ENCODE measurements around the gene VAMP3. TPM values are rescaled to one million over a fixed set of nuclear protein-coding genes. Genes with fewer than 3 reads are reported as not detected.

Gene VAMP3
- total RNA-seq, 1 donor from 2014 or later, result 31.8 TPM

GRCh38 chr1:7795406-7795805, 24.3 kb downstream of the VAMP3 start:
- DNase-seq, result no peak
- H3K36me3 Mint-ChIP-seq (ENCODE audit: low read depth), result peaks cover 17% of the 10 kb centered on the region
- POLR2A ChIA-PET, result no interaction called here
- CTCF ChIA-PET, result no interaction called here
- no peak overlapping the region for H3K4me3 Mint-ChIP-seq
- no peak overlapping the region for H3K27ac Mint-ChIP-seq
- intact Hi-C loops (cut with micrococcal nuclease), result no loop called here
- H3K27me3 Mint-ChIP-seq, result no peaks in the 10 kb centered on the region
- H3K9me3 Mint-ChIP-seq, result peaks cover 15% of the 10 kb centered on the region
- H3K4me1 Mint-ChIP-seq, result no peaks in the 10 kb centered on the region
- no peak for ATAC-seq (ENCODE audit: low read depth)
- TF ChIP-seq, protein P1, sequence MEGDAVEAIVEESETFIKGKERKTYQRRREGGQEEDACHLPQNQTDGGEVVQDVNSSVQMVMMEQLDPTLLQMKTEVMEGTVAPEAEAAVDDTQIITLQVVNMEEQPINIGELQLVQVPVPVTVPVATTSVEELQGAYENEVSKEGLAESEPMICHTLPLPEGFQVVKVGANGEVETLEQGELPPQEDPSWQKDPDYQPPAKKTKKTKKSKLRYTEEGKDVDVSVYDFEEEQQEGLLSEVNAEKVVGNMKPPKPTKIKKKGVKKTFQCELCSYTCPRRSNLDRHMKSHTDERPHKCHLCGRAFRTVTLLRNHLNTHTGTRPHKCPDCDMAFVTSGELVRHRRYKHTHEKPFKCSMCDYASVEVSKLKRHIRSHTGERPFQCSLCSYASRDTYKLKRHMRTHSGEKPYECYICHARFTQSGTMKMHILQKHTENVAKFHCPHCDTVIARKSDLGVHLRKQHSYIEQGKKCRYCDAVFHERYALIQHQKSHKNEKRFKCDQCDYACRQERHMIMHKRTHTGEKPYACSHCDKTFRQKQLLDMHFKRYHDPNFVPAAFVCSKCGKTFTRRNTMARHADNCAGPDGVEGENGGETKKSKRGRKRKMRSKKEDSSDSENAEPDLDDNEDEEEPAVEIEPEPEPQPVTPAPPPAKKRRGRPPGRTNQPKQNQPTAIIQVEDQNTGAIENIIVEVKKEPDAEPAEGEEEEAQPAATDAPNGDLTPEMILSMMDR (IDR thresholded peaks at IDR 0.05), result no peak

DNA sequence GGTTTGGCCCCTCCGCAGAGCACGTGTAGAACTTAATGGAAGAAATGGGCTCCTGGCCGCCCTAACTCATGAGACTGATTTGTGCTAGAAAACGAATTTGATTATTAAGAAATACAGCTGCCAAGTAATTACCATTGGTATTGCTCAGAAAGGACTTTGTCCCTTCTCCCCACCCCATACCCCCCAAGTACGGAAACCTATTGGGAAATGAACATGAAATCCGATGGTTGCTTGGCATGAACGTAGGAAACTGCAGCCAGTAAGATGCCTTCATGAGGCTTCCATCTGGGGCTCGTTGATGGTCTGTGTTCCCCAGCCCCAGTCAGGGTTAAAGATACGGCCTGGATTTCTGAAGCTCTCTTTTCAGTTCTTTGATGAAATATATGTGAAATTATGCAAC, 34.4 kb downstream of the VAMP3 start:
- Mint-ChIP-seq H3K4me1 (no peaks in the 10 kb centered on the region), H3K27me3 (no peaks in the 10 kb centered on the region), H3K27ac (no peak overlapping the region), H3K36me3 (ENCODE audit: low read depth) (peaks cover 9% of the 10 kb centered on the region), H3K9me3 (no peaks in the 10 kb centered on the region), H3K4me3 (no peak overlapping the region)
- TF ChIP-seq, protein P1 (IDR thresholded peaks at IDR 0.05), result no peak
- intact Hi-C loops (cut with micrococcal nuclease), result no loop called here
- ChIA-PET CTCF (no interaction called here), POLR2A (no interaction called here)
- ATAC-seq (ENCODE audit: low read depth) (no peak), DNase-seq (no peak)

GRCh38 chr1:7808253-7808844, 37.3 kb downstream of the VAMP3 start:
- no peak for ATAC-seq (ENCODE audit: low read depth)
- H3K27me3 Mint-ChIP-seq, result no peaks in the 10 kb centered on the region
- no peak overlapping the region for H3K27ac Mint-ChIP-seq
- peaks cover 23% of the 10 kb centered on the region for H3K36me3 Mint-ChIP-seq (ENCODE audit: low read depth)
- no peak overlapping the region for H3K4me3 Mint-ChIP-seq
- H3K4me1 Mint-ChIP-seq, result no peaks in the 10 kb centered on the region
- DNase-seq, result no peak
- ChIA-PET POLR2A (no interaction called here), CTCF (interaction anchor here (1.0 kb wide), 4 partner anchors 38 to 97 kb away, joined by 3 to 9 read pairs (median 3); no protein-coding TSS in a partner anchor)
- intact Hi-C loops (cut with micrococcal nuclease), result loop anchor here (1.0 kb wide), 1 partner anchor 94 kb away; no protein-coding TSS in a partner anchor
- H3K9me3 Mint-ChIP-seq, result peaks cover 5% of the 10 kb centered on the region
- TF ChIP-seq, protein P1 (IDR thresholded peaks at IDR 0.05), result no peak

DNA sequence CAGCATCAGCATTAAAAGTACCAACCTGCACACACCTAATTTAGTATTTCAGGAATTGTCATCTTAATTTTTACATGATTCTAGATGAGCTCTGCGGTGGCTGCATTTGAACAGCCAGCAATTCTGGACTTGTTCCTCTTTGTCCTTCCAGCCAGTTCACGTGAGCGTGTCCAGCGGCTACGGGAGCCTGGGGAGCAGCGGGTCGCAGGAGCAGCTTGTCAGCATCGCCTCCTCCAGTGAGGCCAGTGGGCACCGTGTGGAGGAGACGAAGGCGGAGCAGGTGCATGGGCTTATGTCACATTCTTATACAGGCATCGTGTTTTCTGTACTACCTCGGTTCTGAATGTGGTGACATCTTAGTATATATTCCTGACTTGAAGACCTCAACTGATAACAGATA, 38.6 kb downstream of the VAMP3 start:
- CTCF ChIA-PET, result no interaction called here
- TF ChIP-seq, protein P1 (IDR thresholded peaks at IDR 0.05), result no peak

DNA sequence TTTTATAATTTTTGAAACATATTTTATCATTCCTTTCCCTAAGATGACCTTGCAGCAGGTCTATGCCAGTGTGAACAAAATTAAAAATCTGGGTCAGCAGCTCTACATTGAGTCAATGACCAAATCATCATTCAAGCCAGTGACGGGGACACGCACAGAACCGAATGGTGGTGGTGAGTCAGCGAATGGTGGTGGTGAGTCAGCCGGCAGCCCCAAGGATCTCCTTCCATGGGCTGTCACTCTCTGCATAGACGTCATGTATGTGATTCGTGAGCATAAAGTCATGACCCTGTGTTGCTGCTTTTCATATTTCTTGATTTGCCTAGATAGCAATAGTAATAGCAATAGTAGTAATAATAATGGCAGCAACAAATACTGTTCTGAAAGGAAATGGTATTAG, 39.3 kb downstream of the VAMP3 start:
- DNase-seq (no peak), ATAC-seq (ENCODE audit: low read depth) (no peak)
- peaks cover 22% of the 10 kb centered on the region for H3K36me3 Mint-ChIP-seq (ENCODE audit: low read depth)
- no peaks in the 10 kb centered on the region for H3K4me1 Mint-ChIP-seq
- TF ChIP-seq, protein P1 (IDR thresholded peaks at IDR 0.05), result no peak
- CTCF ChIA-PET, result no interaction called here
- POLR2A ChIA-PET, result no interaction called here
- intact Hi-C loops (cut with micrococcal nuclease), result no loop called here
- H3K27me3 Mint-ChIP-seq, result no peaks in the 10 kb centered on the region
- no peak overlapping the region for H3K27ac Mint-ChIP-seq
- no peak overlapping the region for H3K4me3 Mint-ChIP-seq
- peaks cover 15% of the 10 kb centered on the region for H3K9me3 Mint-ChIP-seq

More for the DNA sequence above, 38.6 kb downstream of the VAMP3 start:
- DNase-seq (no peak), ATAC-seq (ENCODE audit: low read depth) (no peak)
- Mint-ChIP-seq H3K27ac (no peak overlapping the region), H3K4me3 (no peak overlapping the region), H3K9me3 (peaks cover 13% of the 10 kb centered on the region), H3K27me3 (no peaks in the 10 kb centered on the region), H3K4me1 (no peaks in the 10 kb centered on the region), H3K36me3 (ENCODE audit: low read depth) (peaks cover 27% of the 10 kb centered on the region)
- intact Hi-C loops (cut with micrococcal nuclease), result no loop called here
- POLR2A ChIA-PET, result interaction anchor here (0.6 kb wide), 1 partner anchor 1319 kb away, joined by 4 read pairs; no protein-coding TSS in a partner anchor

All from activated B cell treated with CpG ODN at 0.5 μM for 24 hours (primary cell).